Measurements from ENCODE around the gene GALK2.

Gene GALK2

GRCh38 chr15:49155110-49155833 lies 14.8 kb upstream of the GALK2 start, which contains the start of gene COPS2 (continued):
- TF ChIP-seq ZNF518A (tag by site-specific recombination; conservative IDR thresholded peaks at IDR 0.05; ENCODE audit: low read depth) (peak; percentile 66; the same call in 1 of the 2 replicates), PRDM10 (tag by site-specific recombination; IDR thresholded peaks at IDR 0.05) (peak; percentile 97), HOXC10 (CRISPR knock-in tag; IDR thresholded peaks at IDR 0.05) (no peak), ZNF302 (tag by site-specific recombination; IDR thresholded peaks at IDR 0.05; ENCODE audit: low read depth) (no peak), ZNF639 (tag by site-specific recombination; IDR thresholded peaks at IDR 0.05) (peak; percentile 95), CTCF (tag by site-specific recombination; IDR thresholded peaks at IDR 0.05) (0 out of 2 replicates have a peak, but pooled peaks have one; percentile 6), ZNF211 (tag by site-specific recombination; IDR thresholded peaks at IDR 0.05; ENCODE audit: low read depth) (no peak), ZNF335 (tag by site-specific recombination; conservative IDR thresholded peaks at IDR 0.05) (peak; percentile 55), ZNF350 (tag by site-specific recombination; IDR thresholded peaks at IDR 0.05) (no peak), ZBTB8A (tag by site-specific recombination; IDR thresholded peaks at IDR 0.05) (peak; percentile 49; the same call in 1 of the 2 replicates), ZBTB17 (tag by site-specific recombination; IDR thresholded peaks at IDR 0.05) (peak; percentile 40), ZNF580 (tag by site-specific recombination; IDR thresholded peaks at IDR 0.05) (peak; percentile 80), YY2 (tag by site-specific recombination; IDR thresholded peaks at IDR 0.05) (peak; percentile 79), GLIS1 (tag by site-specific recombination; IDR thresholded peaks at IDR 0.05) (peak; percentile 32; the same call in 1 of the 2 replicates), ZNF624 (tag by site-specific recombination; IDR thresholded peaks at IDR 0.05) (no peak), ZFP69B (tag by site-specific recombination; IDR thresholded peaks at IDR 0.05) (peak; percentile 62; the same call in 1 of the 2 replicates), KLF8 (tag by site-specific recombination; IDR thresholded peaks at IDR 0.05) (peak; percentile 74), GLIS2 (tag by site-specific recombination; IDR thresholded peaks at IDR 0.05) (0 out of 2 replicates have a peak, but pooled peaks have one; percentile 25), ZNF501 (tag by site-specific recombination; IDR thresholded peaks at IDR 0.05) (no peak), ZFP3 (tag by site-specific recombination; IDR thresholded peaks at IDR 0.05; ENCODE audit: low read depth) (no peak), ZNF530 (tag by site-specific recombination; IDR thresholded peaks at IDR 0.05; ENCODE audit: low read depth) (no peak), KLF10 (tag by site-specific recombination; IDR thresholded peaks at IDR 0.05) (peak; percentile 37; the same call in 1 of the 2 replicates), ZNF112 (tag by site-specific recombination; IDR thresholded peaks at IDR 0.05) (no peak), KLF16 (tag by site-specific recombination; IDR thresholded peaks at IDR 0.05) (peak; percentile 79), ZEB2 (tag by site-specific recombination; IDR thresholded peaks at IDR 0.05) (0 out of 2 replicates have a peak, but pooled peaks have one; percentile 46), TRIM28 (IDR thresholded peaks at IDR 0.05; ENCODE audit: borderline replicate concordance, low read length) (peak; percentile 46; the same call in 1 of the 2 replicates), IKZF3 (tag by site-specific recombination; IDR thresholded peaks at IDR 0.05) (no peak)

All from HEK293 (cell line).